MM.1S (cell line): ENCODE measurements around the gene CD1C.

Source experiments
- DNase-seq: peaks from one replicate; pipeline ENCODE4 v3.0.0-alpha.2; 2015
- H2AFZ ChIP-seq: fragments of 300-600 bp; sonication (generic); 2 replicates; pipeline ENCODE4 v1.6.0; 2016; ENCODE audit warnings: antibody characterized with exemption, low read length
- H3F3A ChIP-seq: fragments of 300-600 bp; sonication (generic); 2 replicates; pipeline ENCODE4 v1.6.1; 2016; ENCODE audit warnings: mild to moderate bottlenecking, antibody characterized with exemption, low read length, moderate library complexity, mixed read lengths; ENCODE audit not compliant: insufficient read depth
- H3K27ac ChIP-seq: fragments of 300-600 bp; sonication (generic); 2 replicates; pipeline ENCODE4 v1.5.1; 2016; ENCODE audit warnings: mild to moderate bottlenecking, low read length
- H3K27me3 ChIP-seq: fragments of 300-600 bp; sonication (generic); replicated peaks from 2 replicates; pipeline ENCODE4 v1.6.0; 2016; ENCODE audit warnings: low read length; ENCODE audit not compliant: insufficient read depth
- H3K36me3 ChIP-seq: fragments of 300-600 bp; sonication (generic); replicated peaks from 2 replicates; pipeline ENCODE4 v1.6.1; 2016; ENCODE audit warnings: mild to moderate bottlenecking, low read length, mixed read lengths; ENCODE audit not compliant: insufficient read depth
- H3K4me1 ChIP-seq: fragments of 300-600 bp; sonication (generic); 2 replicates; pipeline ENCODE4 v1.6.1; 2016; ENCODE audit warnings: low read length, mixed read lengths
- H3K4me2 ChIP-seq: fragments of 300-600 bp; sonication (generic); 2 replicates; pipeline ENCODE4 v1.6.0; 2016; ENCODE audit warnings: low read depth, low read length
- H3K4me3 ChIP-seq: fragments of 300-600 bp; sonication (generic); 2 replicates; pipeline ENCODE4 v1.5.1; 2016; ENCODE audit warnings: low read length, mixed read lengths
- H3K79me2 ChIP-seq: fragments of 300-600 bp; sonication (generic); 2 replicates; pipeline ENCODE4 v1.6.1; 2016; ENCODE audit warnings: mixed run types, low read length, mixed read lengths
- H3K9ac ChIP-seq: fragments of 300-600 bp; sonication (generic); 2 replicates; pipeline ENCODE4 v1.6.1; 2016; ENCODE audit warnings: low read length, mixed read lengths
- H3K9me2 ChIP-seq: fragments of 300-600 bp; sonication (generic); replicated peaks from 2 replicates; pipeline ENCODE4 v1.6.1; 2016; ENCODE audit warnings: mild to moderate bottlenecking, low read length, mixed read lengths; ENCODE audit not compliant: insufficient read depth
- H3K9me3 ChIP-seq: fragments of 300-600 bp; sonication (generic); replicated peaks from 2 replicates; pipeline ENCODE4 v1.6.1; 2016; ENCODE audit warnings: mild to moderate bottlenecking, low read length, mixed read lengths; ENCODE audit not compliant: insufficient read depth
- H4K20me1 ChIP-seq: fragments of 300-600 bp; sonication (generic); 2 replicates; pipeline ENCODE4 v1.6.1; 2016; ENCODE audit warnings: mild to moderate bottlenecking, low read length, moderate library complexity, mixed read lengths; ENCODE audit not compliant: insufficient read depth
- EZH2 ChIP-seq: fragments of 300-600 bp; sonication (generic); optimal IDR thresholded peaks from 2 replicates; pipeline ENCODE3; 2017; ENCODE audit warnings: low read depth, mild to moderate bottlenecking, antibody characterized with exemption, low read length, mixed read lengths
- EZH2phosphoT487 ChIP-seq: fragments of 300-600 bp; sonication (generic); IDR thresholded peaks from 2 replicates; pipeline ENCODE4 v1.6.1; 2018; ENCODE audit warnings: antibody characterized with exemption, low read length
- TF ChIP-seq, protein P1 (sequence below): fragments of 300-600 bp; sonication (generic); IDR thresholded peaks from 2 replicates; pipeline ENCODE4 v1.5.1; 2016; ENCODE audit warnings: antibody characterized with exemption, low read length, mixed read lengths

CD1C gene

GRCh38 chr1:158283965-158284364 is 5.8 kb upstream of the CD1C start:
- H3K27ac ChIP-seq: no peak overlapping the region
- H3K4me2 ChIP-seq: no peak overlapping the region
- H3K79me2 ChIP-seq: no peaks in the 10 kb centered on the region
- H3K9me2 ChIP-seq: no peaks in the 10 kb centered on the region
- no peaks in the 10 kb centered on the region for H3K9me3 ChIP-seq
- no peak for DNase-seq
- TF ChIP-seq, protein P1, sequence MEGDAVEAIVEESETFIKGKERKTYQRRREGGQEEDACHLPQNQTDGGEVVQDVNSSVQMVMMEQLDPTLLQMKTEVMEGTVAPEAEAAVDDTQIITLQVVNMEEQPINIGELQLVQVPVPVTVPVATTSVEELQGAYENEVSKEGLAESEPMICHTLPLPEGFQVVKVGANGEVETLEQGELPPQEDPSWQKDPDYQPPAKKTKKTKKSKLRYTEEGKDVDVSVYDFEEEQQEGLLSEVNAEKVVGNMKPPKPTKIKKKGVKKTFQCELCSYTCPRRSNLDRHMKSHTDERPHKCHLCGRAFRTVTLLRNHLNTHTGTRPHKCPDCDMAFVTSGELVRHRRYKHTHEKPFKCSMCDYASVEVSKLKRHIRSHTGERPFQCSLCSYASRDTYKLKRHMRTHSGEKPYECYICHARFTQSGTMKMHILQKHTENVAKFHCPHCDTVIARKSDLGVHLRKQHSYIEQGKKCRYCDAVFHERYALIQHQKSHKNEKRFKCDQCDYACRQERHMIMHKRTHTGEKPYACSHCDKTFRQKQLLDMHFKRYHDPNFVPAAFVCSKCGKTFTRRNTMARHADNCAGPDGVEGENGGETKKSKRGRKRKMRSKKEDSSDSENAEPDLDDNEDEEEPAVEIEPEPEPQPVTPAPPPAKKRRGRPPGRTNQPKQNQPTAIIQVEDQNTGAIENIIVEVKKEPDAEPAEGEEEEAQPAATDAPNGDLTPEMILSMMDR: no peak
- no peak for TF ChIP-seq EZH2
- no peak for TF ChIP-seq EZH2phosphoT487
- H4K20me1 ChIP-seq: no peaks in the 10 kb centered on the region
- H2AFZ ChIP-seq: no peak overlapping the region
- 0 out of 2 replicates have a peak, but pooled peaks cover 2% of the 10 kb centered on the region for H3K4me1 ChIP-seq
- H3F3A ChIP-seq: no peaks in the 10 kb centered on the region
- no peak overlapping the region for H3K4me3 ChIP-seq
- no peaks in the 10 kb centered on the region for H3K27me3 ChIP-seq
- no peaks in the 10 kb centered on the region for H3K36me3 ChIP-seq
- H3K9ac ChIP-seq: no peak overlapping the region

- Histone ChIP-seq H3K9ac (no peak overlapping the region), H3K4me1 (0 out of 2 replicates have a peak, but pooled peaks cover 2% of the 10 kb centered on the region), H2AFZ (0 out of 2 replicates have a peak overlapping the region, but pooled peaks have one; percentile 4), H3K27me3 (no peaks in the 10 kb centered on the region), H3K4me2 (peak overlapping the region; percentile 7; the same call in 1 of the 2 replicates), H3K9me3 (no peaks in the 10 kb centered on the region), H4K20me1 (no peaks in the 10 kb centered on the region), H3K9me2 (no peaks in the 10 kb centered on the region), H3K36me3 (no peaks in the 10 kb centered on the region), H3K27ac (no peak overlapping the region), H3F3A (no peaks in the 10 kb centered on the region), H3K79me2 (no peaks in the 10 kb centered on the region), H3K4me3 (no peak overlapping the region)
- DNase-seq: no peak
- no peak for TF ChIP-seq EZH2phosphoT487
- TF ChIP-seq, protein P1: no peak
- no peak for TF ChIP-seq EZH2
Measured at GRCh38 chr1:158285756-158286241, 3.9 kb upstream of the CD1C start.

DNA sequence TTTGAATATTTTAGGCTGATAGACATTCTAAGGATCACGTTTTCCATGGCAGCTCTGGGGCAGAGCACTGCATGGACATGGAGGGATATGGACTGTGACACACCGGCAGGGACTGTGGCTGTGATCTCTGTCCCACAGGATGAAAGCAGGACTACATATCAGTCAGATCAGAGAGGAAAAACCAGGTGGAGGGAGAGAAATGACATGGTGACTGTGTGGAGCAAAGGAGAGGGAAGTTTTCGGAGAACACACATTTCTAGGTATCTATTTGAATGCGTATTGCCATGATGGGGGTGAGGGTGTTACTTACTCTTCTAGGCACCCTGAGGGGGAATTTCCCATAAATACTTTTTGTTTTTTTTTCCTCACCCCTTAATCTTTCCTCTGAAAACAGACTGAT is 3.2 kb upstream of the CD1C start:
- no peaks in the 10 kb centered on the region for H4K20me1 ChIP-seq
- H3K36me3 ChIP-seq: no peaks in the 10 kb centered on the region
- no peaks in the 10 kb centered on the region for H3K79me2 ChIP-seq
- no peak overlapping the region for H3K9ac ChIP-seq
- no peaks in the 10 kb centered on the region for H3K9me3 ChIP-seq
- no peak for DNase-seq
- H3K4me3 ChIP-seq: no peak overlapping the region
- no peaks in the 10 kb centered on the region for H3F3A ChIP-seq
- TF ChIP-seq, protein P1: no peak
- no peak for TF ChIP-seq EZH2phosphoT487
- no peak for TF ChIP-seq EZH2
- H2AFZ ChIP-seq: no peak overlapping the region
- H3K27ac ChIP-seq: no peak overlapping the region
- 0 out of 2 replicates have a peak, but pooled peaks cover 2% of the 10 kb centered on the region for H3K4me1 ChIP-seq
- no peaks in the 10 kb centered on the region for H3K9me2 ChIP-seq
- no peaks in the 10 kb centered on the region for H3K27me3 ChIP-seq
- no peak overlapping the region for H3K4me2 ChIP-seq
